Lower lobe of right lung (tissue), 2 donors: Measurements from ENCODE around the gene CDX2. TPM values are rescaled to one million over a fixed set of nuclear protein-coding genes. Genes with fewer than 3 reads are reported as not detected.
A peak's percentile ranks its signal among the peaks of the same experiment; 100 is the strongest.

Source experiments
- ATAC-seq, 2 donors: fragments of 200-7000 bp; cut with Tn5 transposase; one replicate each; pipeline ENCODE4 v1.9.1; 2020 to 2022; ENCODE audit warnings: mild to moderate bottlenecking in 2 of 2, moderate library complexity in 2 of 2
- DNase-seq: peaks from one replicate; pipeline ENCODE4 v3.0.0-alpha.2; 2020
- H3K27ac ChIP-seq: fragments of 200-600 bp; one replicate; pipeline ENCODE4 v1.8.0; 2022
- H3K27me3 ChIP-seq: fragments of 200-600 bp; one replicate; pipeline ENCODE4 v1.8.0; 2022; ENCODE audit warnings: low read depth
- H3K36me3 ChIP-seq: fragments of 200-600 bp; one replicate; pipeline ENCODE4 v1.8.0; 2022; ENCODE audit warnings: mild to moderate bottlenecking
- H3K4me1 ChIP-seq: fragments of 200-600 bp; one replicate; pipeline ENCODE4 v1.8.0; 2022
- H3K4me3 ChIP-seq: fragments of 200-600 bp; one replicate; pipeline ENCODE4 v1.8.0; 2022; ENCODE audit warnings: mild to moderate bottlenecking
- H3K9me3 ChIP-seq: fragments of 200-600 bp; one replicate; pipeline ENCODE4 v1.8.0; 2022
- intact Hi-C: fragments of 100-400 bp; cut with DNase I; formaldehyde crosslinking; loops from one replicate; pipeline ENCODE4 v1.11.0; 2022
- total RNA-seq: library from RNA; stranded (reverse); fragmentation: NEBNext Ultra II Directional; extraction: Animal tissue kit (Norgen Biotek cat#: 25700); gene quantifications from one replicate; pipeline ENCODE4 v1.2.1, GENCODE V29; 2021
- TF ChIP-seq, protein P1 (sequence below): fragments of 200-600 bp; IDR thresholded peaks from one replicate; pipeline ENCODE4 v1.8.0; 2022; ENCODE audit warnings: antibody characterized with exemption, mild to moderate bottlenecking
- donor health status: DM: no; HTN: yes; CAD: no; lungs with severe emphysema.

CDX2 gene
- total RNA-seq, 1 donor from 2014 or later, result not detected

DNA sequence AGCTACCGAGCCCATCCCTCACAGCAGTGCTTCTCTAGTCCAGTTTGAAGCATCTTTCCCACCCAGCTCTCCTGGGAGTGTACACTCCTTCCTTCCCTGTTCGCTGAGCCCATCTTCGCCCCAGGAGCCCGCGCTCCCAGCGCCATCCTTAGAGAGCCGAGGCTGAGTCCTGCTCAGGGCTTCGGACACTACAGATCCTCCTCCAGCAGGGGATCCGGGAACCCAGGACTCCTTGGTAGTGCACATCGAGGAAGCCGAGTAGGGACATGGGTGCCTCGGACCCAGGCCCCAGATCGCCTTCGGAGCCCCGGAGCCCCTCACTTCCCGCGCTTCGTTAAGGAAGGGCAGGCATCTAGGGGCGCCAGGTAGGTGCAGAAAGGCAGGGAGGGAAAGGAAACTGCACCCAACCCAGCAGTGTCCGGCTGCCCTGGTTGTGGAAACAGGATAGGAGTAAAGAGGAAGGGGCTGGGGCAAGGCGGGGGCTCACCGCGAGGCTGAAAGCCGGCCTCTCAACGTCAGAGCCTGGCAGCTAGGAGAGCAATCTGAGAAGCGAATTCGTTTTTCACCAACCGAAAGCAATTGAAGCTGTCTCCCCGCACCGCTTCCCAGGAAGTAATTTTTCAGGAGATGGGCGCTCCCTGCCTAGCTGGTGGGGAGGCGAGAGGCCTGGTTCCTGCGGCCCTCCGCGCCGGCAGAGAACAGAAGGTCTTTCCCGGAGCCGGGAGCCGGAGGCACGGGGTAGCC, 48.3 kb downstream of the CDX2 start:
- TF ChIP-seq, protein P1, sequence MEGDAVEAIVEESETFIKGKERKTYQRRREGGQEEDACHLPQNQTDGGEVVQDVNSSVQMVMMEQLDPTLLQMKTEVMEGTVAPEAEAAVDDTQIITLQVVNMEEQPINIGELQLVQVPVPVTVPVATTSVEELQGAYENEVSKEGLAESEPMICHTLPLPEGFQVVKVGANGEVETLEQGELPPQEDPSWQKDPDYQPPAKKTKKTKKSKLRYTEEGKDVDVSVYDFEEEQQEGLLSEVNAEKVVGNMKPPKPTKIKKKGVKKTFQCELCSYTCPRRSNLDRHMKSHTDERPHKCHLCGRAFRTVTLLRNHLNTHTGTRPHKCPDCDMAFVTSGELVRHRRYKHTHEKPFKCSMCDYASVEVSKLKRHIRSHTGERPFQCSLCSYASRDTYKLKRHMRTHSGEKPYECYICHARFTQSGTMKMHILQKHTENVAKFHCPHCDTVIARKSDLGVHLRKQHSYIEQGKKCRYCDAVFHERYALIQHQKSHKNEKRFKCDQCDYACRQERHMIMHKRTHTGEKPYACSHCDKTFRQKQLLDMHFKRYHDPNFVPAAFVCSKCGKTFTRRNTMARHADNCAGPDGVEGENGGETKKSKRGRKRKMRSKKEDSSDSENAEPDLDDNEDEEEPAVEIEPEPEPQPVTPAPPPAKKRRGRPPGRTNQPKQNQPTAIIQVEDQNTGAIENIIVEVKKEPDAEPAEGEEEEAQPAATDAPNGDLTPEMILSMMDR, result no peak
- ATAC-seq (peak; percentile 47 to 53), DNase-seq (no peak)
- intact Hi-C loops, result no loop called here
- peak overlapping the region; percentile 51 for H3K4me3 ChIP-seq
- H3K4me1 ChIP-seq, result peaks cover 32% of the 10 kb centered on the region
- H3K27ac ChIP-seq, result no peak overlapping the region
- H3K36me3 ChIP-seq, result no peaks in the 10 kb centered on the region
- no peaks in the 10 kb centered on the region for H3K9me3 ChIP-seq
- peaks cover 98% of the 10 kb centered on the region for H3K27me3 ChIP-seq

DNA sequence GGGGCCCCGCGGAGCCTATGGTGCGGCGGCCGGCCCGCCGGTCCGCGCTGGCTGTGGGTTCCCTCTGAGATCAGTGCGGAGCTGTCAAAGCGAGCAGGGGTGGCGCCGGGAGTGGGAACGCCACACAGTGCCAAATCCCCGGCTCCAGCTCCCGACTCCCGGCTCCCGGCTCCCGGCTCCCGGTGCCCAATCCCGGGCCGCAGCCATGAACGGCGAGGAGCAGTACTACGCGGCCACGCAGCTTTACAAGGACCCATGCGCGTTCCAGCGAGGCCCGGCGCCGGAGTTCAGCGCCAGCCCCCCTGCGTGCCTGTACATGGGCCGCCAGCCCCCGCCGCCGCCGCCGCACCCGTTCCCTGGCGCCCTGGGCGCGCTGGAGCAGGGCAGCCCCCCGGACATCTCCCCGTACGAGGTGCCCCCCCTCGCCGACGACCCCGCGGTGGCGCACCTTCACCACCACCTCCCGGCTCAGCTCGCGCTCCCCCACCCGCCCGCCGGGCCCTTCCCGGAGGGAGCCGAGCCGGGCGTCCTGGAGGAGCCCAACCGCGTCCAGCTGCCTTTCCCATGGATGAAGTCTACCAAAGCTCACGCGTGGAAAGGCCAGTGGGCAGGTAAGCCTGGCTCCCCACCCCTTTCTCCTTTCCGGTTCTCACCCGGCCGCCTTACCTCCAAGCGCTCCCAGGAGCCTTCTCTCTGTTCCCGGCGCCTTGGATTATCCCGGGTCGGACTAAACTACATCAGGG, 49.0 kb downstream of the CDX2 start, which contains the start of gene PDX1:
Gene PDX1, plus strand, starts transcription at position 67 of the 743 bp plus-strand sequence. Its CDS starts 139 bp downstream, at position 206.
- DNase-seq, result no peak

DNA sequence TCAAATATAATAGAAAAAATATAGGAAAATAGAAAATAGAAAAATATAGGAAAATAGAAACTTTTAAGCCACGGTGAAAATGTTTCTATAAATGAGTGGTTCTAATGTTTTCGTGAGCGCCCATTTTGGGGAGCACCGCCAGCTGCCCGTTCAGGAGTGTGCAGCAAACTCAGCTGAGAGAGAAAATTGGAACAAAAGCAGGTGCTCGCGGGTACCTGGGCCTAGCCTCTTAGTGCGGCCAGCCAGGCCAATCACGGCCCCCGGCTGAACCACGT, 49.5 kb downstream of the CDX2 start:
- Histone ChIP-seq H3K4me1 (peaks cover 32% of the 10 kb centered on the region), H3K27ac (no peak overlapping the region), H3K36me3 (no peaks in the 10 kb centered on the region), H3K27me3 (peaks cover 100% of the 10 kb centered on the region), H3K9me3 (no peaks in the 10 kb centered on the region), H3K4me3 (peak overlapping the region; percentile 51)
- no peak for DNase-seq
- ATAC-seq, result no peak
- TF ChIP-seq, protein P1, result no peak
- intact Hi-C loops, result no loop called here

More for the DNA sequence above, 49.0 kb downstream of the CDX2 start, which contains the start of gene PDX1:
- H3K27ac ChIP-seq, result no peak within 1 kb of the TSS
- ATAC-seq, result peak; percentile 66 to 77
- H3K4me3 ChIP-seq, result peak within 1 kb of the TSS; percentile 51
- TF ChIP-seq, protein P1, result no peak
- H3K36me3 ChIP-seq, result no peaks in the 10 kb centered on the region
- H3K9me3 ChIP-seq, result no peaks in the 10 kb centered on the region
- H3K4me1 ChIP-seq, result peaks cover 32% of the 10 kb centered on the region
- peaks cover 100% of the 10 kb centered on the region for H3K27me3 ChIP-seq
- intact Hi-C loops, result no loop called here

DNA sequence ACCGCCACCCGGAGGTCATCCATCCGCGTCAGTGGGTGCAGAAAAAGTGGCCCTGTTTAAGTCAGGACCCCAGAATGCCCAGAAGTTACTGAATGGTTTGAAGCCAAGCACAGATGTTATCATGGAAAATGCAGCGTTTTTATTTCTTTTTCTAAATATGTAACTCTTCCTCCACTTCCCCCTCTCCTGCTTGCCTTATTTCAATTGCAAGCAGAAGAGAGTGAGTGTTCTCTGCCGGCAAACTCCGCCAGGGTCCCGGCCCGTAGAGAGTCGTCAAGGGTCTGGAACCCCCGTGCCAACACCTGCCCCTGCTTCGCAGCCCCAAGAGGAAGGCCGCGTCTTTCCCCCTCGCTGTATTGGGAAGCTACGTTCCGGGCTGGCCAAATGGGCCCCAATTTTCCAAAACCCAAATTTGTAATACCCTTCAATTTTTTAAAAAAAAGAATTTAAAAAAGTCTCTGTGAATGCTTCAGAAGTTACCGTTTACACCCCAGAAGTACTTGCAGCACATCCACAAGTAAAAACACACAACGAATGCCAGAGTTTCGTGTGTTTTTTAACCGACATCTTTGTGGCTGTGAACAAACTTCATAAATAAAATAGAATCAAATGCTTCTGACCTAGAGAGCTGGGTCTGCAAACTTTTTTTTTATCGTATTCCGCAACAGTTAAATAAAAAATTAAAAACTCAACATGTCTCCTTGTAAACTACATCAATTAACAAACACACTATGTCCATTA, 50.0 kb downstream of the CDX2 start:
- Histone ChIP-seq H3K27ac (no peak overlapping the region), H3K4me1 (peaks cover 32% of the 10 kb centered on the region), H3K36me3 (no peaks in the 10 kb centered on the region), H3K4me3 (no peak overlapping the region), H3K9me3 (no peaks in the 10 kb centered on the region), H3K27me3 (peaks cover 100% of the 10 kb centered on the region)
- ATAC-seq (no peak), DNase-seq (no peak)
- TF ChIP-seq, protein P1, result no peak
- intact Hi-C loops, result no loop called here

DNA sequence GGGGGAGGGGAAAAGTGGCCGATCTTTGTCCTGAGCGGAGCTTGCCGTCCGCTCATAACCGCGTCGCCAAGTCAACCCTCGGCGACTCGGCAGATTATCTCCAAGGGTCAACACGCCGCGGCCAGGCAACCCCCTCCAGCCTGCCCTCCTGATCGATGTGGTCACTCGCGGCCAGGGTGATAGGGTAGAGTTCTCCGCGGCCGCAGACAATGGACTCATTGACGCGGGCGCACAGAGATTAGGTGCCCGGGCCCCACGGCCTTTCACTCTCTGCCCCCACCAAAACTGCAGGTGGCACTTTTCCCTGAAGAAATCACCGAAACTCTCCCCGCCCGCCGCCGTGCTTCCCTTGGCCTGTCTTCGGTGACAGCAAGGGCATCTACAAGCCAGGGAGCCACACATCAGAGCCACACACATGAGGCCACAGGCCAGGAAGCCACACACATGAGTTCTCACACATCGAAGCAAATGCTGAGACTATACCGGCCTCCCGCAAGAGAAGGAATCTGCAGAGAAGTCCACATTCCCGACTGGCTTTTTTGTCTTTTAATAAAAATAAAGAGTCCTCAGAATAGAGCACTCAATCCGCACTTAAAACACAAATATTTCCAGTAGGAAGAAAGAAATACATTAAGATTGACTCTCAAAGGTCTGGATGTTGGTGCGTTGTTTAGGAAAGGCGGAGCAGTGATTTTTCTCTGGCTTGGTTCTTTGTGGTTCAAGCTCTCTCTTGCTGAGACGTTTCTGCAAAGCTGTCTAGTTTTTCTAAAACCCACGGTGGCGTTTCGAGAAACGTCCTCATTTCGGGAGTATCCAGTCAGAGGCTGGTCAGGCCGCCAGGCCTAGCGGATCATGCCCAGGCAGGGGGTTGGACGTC, 50.8 kb downstream of the CDX2 start:
- Histone ChIP-seq H3K4me3 (no peak overlapping the region), H3K27ac (no peak overlapping the region), H3K36me3 (no peaks in the 10 kb centered on the region), H3K4me1 (peaks cover 32% of the 10 kb centered on the region), H3K9me3 (no peaks in the 10 kb centered on the region), H3K27me3 (peaks cover 100% of the 10 kb centered on the region)
- intact Hi-C loops, result no loop called here
- TF ChIP-seq, protein P1, result no peak
- ATAC-seq (no peak), DNase-seq (no peak)
